Motor neuron (in vitro differentiated cells): ENCODE data around the gene CUL9. TPM values are rescaled to one million over a fixed set of nuclear protein-coding genes. Genes with fewer than 3 reads are reported as not detected.

Experiments used
- ATAC-seq, 8 experiments: fragments of 200-7000 bp; cut with Tn5 transposase; replicated peaks in 6 of 8; 2 replicates each; pipeline ENCODE4 v1.8.0; 2021; ENCODE audit warnings: mild to moderate bottlenecking in 8 of 8, moderate library complexity in 8 of 8
- H3K27ac ChIP-seq, 2 donors: fragments of 250-450 bp; sonication (Bioruptor Pico); 2 replicates each; pipeline ENCODE4 v1.9.0; 2021; ENCODE audit warnings: antibody characterized with exemption in 2 of 2, mild to moderate bottlenecking in 2 of 2, moderate library complexity in 1 of 2
- H3K4me1 ChIP-seq, 2 donors: fragments of 250-450 bp; sonication (Bioruptor Pico); replicated peaks in 1 of 2; 2 replicates each; pipeline ENCODE4 v1.6.1; 2021; ENCODE audit warnings: antibody characterized with exemption in 2 of 2, mild to moderate bottlenecking in 2 of 2, moderate library complexity in 1 of 2
- H3K4me3 ChIP-seq, 5 donors: fragments of 250-450 bp; sonication (Bioruptor Pico); 2 replicates each; pipeline ENCODE4 v1.9.0; 2021; ENCODE audit warnings: antibody characterized with exemption in 5 of 5, mild to moderate bottlenecking in 5 of 5, moderate library complexity in 4 of 5
- whole genome bisulfite sequencing, 10 experiments: fragments of 450-650 bp; shearing (Covaris generic); methylation state at CpG; one replicate each; pipeline ENCODE4 v1.0.0; 2022; 5-methylcytosine and 5-hydroxymethylcytosine counted together
- in situ Hi-C, 9 experiments: fragments of 400-800 bp; cut with MboI; loops; one replicate each; pipeline ENCODE4 v1.15.0; 2021; ENCODE audit warnings: low sequenced_read_pairs in 9 of 9, low pct_unique_long_range_greater_than_20kb in 2 of 9; ENCODE audit not compliant: unreplicated experiment in 9 of 9
- total RNA-seq, 8 experiments: library from RNA; unstranded; fragments of 300-600 nt; gene quantifications; 2 replicates each; pipeline versions ENCODE4 v1.2.3 to v1.2.4, GENCODE V29; 2022

CUL9 gene
- total RNA-seq, 8 experiments from 2014 or later = 15.3 to 70.3 (median 23.3) TPM

- H3K4me3 ChIP-seq = no peak overlapping the region
- no peak overlapping the region for H3K27ac ChIP-seq
- in situ Hi-C loops = no loop called here
- H3K4me1 ChIP-seq = peaks cover 0 to 4% of the 10 kb centered on the region in 2 donors
- 49 to 100% (median 87%) methylated on average over 1 to 3 of the region's 7 CpGs; no CpG with 5 or more reads in 3 of the 10 experiments for WGBS, 10 experiments
- ATAC-seq = no peak
Measured at GRCh38 chr6:43187821-43188220, 5.8 kb downstream of the CUL9 start.

DNA sequence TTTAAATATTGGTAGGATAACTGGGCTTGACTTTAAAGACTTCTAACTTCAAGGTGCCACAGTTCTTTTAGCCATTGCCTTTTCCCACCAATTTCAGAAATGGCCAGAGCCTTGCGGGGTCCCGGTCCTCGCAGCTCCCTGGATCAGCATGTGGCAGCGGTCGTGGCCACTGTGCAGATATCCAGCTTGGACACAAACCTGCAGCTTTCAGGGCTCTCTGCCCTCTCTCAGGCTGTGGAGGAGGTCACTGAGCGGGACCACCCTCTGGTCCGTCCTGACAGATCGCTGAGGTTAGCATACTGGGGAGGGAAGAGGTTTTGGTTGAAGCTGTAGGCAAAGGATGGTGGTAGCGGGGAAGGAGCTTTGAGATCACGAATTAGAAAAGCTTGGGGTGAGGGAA lies 6.4 kb downstream of the CUL9 start:
- ATAC-seq = no peak
- H3K4me1 ChIP-seq = no peaks in the 10 kb centered on the region
- no peak overlapping the region for H3K27ac ChIP-seq
- in situ Hi-C loops = no loop called here
- WGBS, 10 experiments = 75 to 100% (median 90%) methylated on average over 1 to 9 of the region's 10 CpGs; no CpG with 5 or more reads in 3 of the 10 experiments
- no peak overlapping the region for H3K4me3 ChIP-seq

- ATAC-seq = no peak
- no peak overlapping the region for H3K4me3 ChIP-seq
- H3K4me1 ChIP-seq = no peaks in the 10 kb centered on the region
- H3K27ac ChIP-seq = no peak overlapping the region
- 65 to 100% (median 91%) methylated on average over 2 to 6 of the region's 6 CpGs for WGBS, 10 experiments
- in situ Hi-C loops = no loop called here
Measured at GRCh38 chr6:43189776-43190304, 7.8 kb downstream of the CUL9 start.

GRCh38 chr6:43192911-43193310 lies 10.9 kb downstream of the CUL9 start:
- in situ Hi-C loops = no loop called here
- 92 to 100% (median 98%) methylated on average over 1 to 6 of the region's 9 CpGs; no CpG with 5 or more reads in 4 of the 10 experiments for WGBS, 10 experiments
- no peak for ATAC-seq
- Histone ChIP-seq H3K27ac (no peak overlapping the region), H3K4me3 (no peak overlapping the region), H3K4me1 (no peaks in the 10 kb centered on the region)

GRCh38 chr6:43193929-43194328 lies 11.9 kb downstream of the CUL9 start:
- in situ Hi-C loops = no loop called here
- no peaks in the 10 kb centered on the region for H3K4me1 ChIP-seq
- no peak for ATAC-seq
- H3K27ac ChIP-seq = no peak overlapping the region
- 40 to 100% (median 84%) methylated on average over 1 to 5 of the region's 5 CpGs for WGBS, 10 experiments
- H3K4me3 ChIP-seq = no peak overlapping the region

DNA sequence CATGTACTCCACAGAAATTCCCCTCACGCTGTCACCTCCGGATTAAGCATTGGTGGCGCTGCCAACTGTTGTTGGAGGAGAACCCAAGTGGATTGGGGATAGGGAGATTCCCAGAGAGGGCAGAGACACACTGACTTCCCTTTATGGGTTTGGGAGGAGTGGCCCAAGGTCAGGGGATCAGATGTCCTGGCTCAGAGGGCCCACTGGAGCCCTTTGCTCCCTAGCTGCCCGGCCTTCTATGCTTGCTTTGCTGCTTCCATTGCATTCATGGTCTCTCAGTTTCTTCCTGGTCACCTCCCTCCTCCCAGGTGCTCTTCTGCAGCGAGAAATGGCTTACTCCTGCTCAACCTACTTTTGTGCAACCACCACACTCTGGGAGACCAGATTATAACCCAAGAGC lies 14.3 kb downstream of the CUL9 start:
- ATAC-seq = no peak
- Histone ChIP-seq H3K27ac (no peak overlapping the region), H3K4me3 (no peak overlapping the region), H3K4me1 (no peaks in the 10 kb centered on the region)
- 73 to 100% (median 85%) methylated on average over 1 to 3 of the region's 5 CpGs; no CpG with 5 or more reads in 5 of the 10 experiments for WGBS, 10 experiments
- in situ Hi-C loops = no loop called here

DNA sequence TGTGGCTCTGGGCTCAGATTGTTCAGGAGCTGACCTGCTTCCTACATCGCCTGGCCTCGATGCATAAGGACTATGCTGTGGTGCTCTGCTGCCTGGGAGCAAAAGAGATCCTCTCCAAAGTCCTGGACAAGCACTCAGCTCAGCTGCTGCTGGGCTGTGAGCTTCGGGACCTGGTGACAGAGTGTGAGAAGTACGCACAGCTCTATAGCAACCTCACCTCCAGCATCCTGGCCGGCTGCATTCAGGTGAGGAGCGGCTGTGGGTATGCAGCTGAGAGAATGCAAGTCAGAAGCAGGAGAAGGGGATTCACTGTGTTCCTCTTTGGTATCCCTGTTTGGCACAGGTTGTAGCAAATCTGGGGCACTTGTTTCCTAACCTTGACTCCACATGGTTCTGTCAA lies 17.9 kb downstream of the CUL9 start:
- H3K27ac ChIP-seq = no peak overlapping the region
- no peak overlapping the region for H3K4me3 ChIP-seq
- WGBS, 10 experiments = 73 to 100% (median 89%) methylated on average over 1 to 4 of the region's 6 CpGs; no CpG with 5 or more reads in 5 of the 10 experiments
- no peak for ATAC-seq
- in situ Hi-C loops = no loop called here
- H3K4me1 ChIP-seq = no peaks in the 10 kb centered on the region

- no peak overlapping the region for H3K4me3 ChIP-seq
- in situ Hi-C loops = no loop called here
- no peak overlapping the region for H3K27ac ChIP-seq
- 80 to 100% methylated on average over 1 of the region's 6 CpGs; no CpG with 5 or more reads in 8 of the 10 experiments for WGBS, 10 experiments
- ATAC-seq = no peak
- no peaks in the 10 kb centered on the region for H3K4me1 ChIP-seq
Measured at GRCh38 chr6:43200541-43200940, 18.5 kb downstream of the CUL9 start.

DNA sequence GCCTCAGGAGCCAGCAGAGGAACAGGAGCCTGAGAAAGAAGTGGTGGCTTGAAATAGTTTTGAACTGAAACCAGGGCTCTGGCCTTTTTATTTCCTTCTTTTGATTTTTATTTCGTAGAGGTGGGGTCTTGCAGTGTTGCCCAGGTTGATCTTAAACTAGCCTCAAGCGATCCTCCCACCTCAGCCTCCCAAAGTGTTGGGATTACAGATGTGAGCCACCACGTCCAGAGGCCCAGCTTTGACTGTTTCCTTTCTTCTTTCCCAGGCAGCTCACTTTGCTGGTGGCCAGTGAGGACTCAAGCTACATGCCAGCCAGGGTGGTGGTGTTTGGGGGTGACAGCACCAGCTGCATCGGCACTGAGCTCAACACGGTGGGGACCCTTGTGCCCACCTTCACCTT lies 20.5 kb downstream of the CUL9 start:
- 74 to 100% (median 84%) methylated on average over 1 to 3 of the region's 5 CpGs; no CpG with 5 or more reads in 4 of the 10 experiments for WGBS, 10 experiments
- ATAC-seq = no peak
- Histone ChIP-seq H3K27ac (no peak overlapping the region), H3K4me3 (no peak overlapping the region), H3K4me1 (no peaks in the 10 kb centered on the region)
- in situ Hi-C loops = no loop called here

DNA sequence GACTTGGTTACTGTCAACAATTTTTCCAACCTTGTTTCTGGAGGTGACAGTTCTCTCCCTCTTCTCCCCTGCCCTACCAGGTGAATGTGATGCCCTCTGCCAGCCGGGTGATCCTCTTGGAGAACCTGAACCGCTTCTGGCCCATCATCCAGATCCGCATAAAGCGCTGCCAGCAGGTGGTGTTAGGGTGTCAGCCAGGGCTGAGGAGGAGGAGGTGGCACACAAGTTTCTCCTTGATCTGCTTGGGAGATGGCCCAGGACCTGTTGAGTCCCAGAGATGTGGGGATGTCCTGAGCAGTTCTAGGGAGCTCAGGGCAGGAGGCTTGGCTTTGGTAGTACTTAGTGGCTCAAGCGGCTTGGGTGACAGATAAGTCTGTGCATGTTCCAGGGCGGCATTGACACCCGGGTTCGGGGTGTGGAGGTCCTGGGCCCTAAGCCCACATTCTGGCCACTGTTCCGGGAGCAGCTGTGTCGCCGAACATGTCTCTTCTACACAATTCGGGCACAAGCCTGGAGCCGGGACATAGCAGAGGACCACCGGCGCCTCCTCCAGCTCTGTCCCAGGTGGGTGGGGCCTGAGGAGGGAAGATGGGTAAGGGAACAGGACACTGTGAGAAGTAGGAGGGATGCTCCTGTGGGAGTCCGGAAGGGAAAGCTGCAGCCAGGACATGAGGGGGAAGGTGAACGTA lies 21.2 kb downstream of the CUL9 start:
- Histone ChIP-seq H3K27ac (no peak overlapping the region), H3K4me1 (no peaks in the 10 kb centered on the region), H3K4me3 (no peak overlapping the region)
- ATAC-seq = no peak
- in situ Hi-C loops = no loop called here
- 80 to 100% (median 91%) methylated on average over 1 to 13 of the region's 17 CpGs; no CpG with 5 or more reads in 4 of the 10 experiments for WGBS, 10 experiments

- Histone ChIP-seq H3K27ac (no peak overlapping the region), H3K4me3 (no peak overlapping the region), H3K4me1 (no peaks in the 10 kb centered on the region)
- 93 to 100% (median 100%) methylated on average over 1 to 6 of the region's 8 CpGs; no CpG with 5 or more reads in 5 of the 10 experiments for WGBS, 10 experiments
- no peak for ATAC-seq
- in situ Hi-C loops = no loop called here
Measured at GRCh38 chr6:43203718-43204095, 21.7 kb downstream of the CUL9 start.

DNA sequence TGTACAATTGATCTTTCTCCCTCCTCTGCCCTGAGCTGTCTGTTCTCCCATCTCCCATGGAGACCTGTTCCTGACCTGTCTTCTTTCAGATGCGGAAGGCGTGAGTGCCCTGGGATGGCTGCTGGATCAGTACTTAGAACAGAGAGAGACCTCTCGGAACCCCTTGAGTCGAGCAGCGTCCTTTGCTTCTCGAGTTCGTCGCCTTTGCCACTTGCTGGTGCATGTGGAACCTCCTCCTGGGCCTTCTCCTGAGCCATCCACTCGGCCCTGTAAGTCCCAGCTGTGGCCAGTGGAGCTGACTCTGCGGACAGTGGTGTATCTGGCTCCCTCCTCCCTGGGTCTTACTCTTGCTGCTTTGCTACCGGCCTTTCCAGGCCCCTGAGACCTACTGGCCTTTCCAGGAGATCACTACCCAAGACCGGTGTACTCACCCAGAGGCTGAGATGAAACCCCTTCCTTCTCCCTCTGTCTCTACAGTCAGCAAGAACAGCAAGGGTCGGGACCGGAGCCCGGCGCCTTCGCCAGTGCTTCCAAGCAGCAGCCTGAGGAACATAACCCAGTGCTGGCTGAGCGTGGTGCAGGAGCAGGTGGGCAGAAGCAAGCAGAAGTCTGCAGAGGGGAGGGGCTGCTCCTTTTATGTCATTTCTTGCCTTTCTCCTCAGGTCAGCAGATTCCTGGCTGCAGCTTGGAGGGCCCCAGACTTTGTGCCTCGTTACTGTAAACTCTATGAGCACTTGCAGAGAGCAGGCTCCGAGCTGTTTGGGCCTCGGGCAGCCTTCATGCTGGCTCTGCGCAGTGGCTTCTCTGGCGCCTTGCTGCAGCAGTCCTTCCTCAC lies 22.5 kb downstream of the CUL9 start:
- H3K4me3 ChIP-seq = no peak overlapping the region
- in situ Hi-C loops = no loop called here
- no peak overlapping the region for H3K27ac ChIP-seq
- no peaks in the 10 kb centered on the region for H3K4me1 ChIP-seq
- 73 to 100% (median 87%) methylated on average over 1 to 17 of the region's 23 CpGs; no CpG with 5 or more reads in 3 of the 10 experiments for WGBS, 10 experiments
- ATAC-seq = no peak

GRCh38 chr6:43205849-43206248 lies 23.9 kb downstream of the CUL9 start:
- 73 to 95% (median 85%) methylated on average over 1 to 7 of the region's 10 CpGs; no CpG with 5 or more reads in 2 of the 10 experiments for WGBS, 10 experiments
- no peak for ATAC-seq
- Histone ChIP-seq H3K4me1 (no peaks in the 10 kb centered on the region), H3K4me3 (no peak overlapping the region), H3K27ac (no peak overlapping the region)
- in situ Hi-C loops = no loop called here
